A549 (cell line): ENCODE data around the gene ERO1A. TPM values are rescaled to one million over a fixed set of nuclear protein-coding genes. Genes with fewer than 3 reads are reported as not detected.

Experiments used
- ATAC-seq, 2 experiments: fragments of 200-7000 bp in 1 of 2; fragments of >200 bp in 1 of 2; cut with Nextera tagmentation in 1 of 2; cut with Tn5 transposase in 1 of 2; 3 replicates each; pipeline versions ENCODE4 v1.8.0 to v1.9.1; 2018 to 2020; ENCODE audit warnings: mild to moderate bottlenecking in 1 of 2, moderate library complexity in 1 of 2
- CTCF ChIA-PET: fragments of 300-600 bp; sonication (Branson Sonifier 250); formaldehyde crosslinking; extraction: SDS; loops from one replicate; lab custom pipeline; 2021; ENCODE audit warnings: antibody characterized with exemption, inconsistent platforms; lab: Yijun Ruan, JAX
- POLR2A ChIA-PET: fragments of 350-600 bp; formaldehyde crosslinking; extraction: SDS; loops from one replicate; lab custom pipeline; 2021; ENCODE audit warnings: antibody characterized with exemption, inconsistent platforms; lab: Yijun Ruan, JAX
- DNase-seq, 2 experiments: peaks; one replicate each; pipeline versions ENCODE4 v3.0.0 to v3.0.0-alpha.2; 2011 to 2016; ENCODE audit warnings: low read depth in 1 of 2, low spot score in 1 of 2
- FAIRE-seq: peaks from 2 replicates; lab custom pipeline; 2011; peaks lifted over from hg19 to GRCh38; lab: Jason Lieb, UNC
- H3K27ac ChIP-seq, 2 experiments: fragments of >200 bp; sonication (Bioruptor Twin); formaldehyde crosslinking; 3 replicates each; pipeline ENCODE4 v1.5.1; 2016 to 2017
- H3K4me1 ChIP-seq: fragments of >200 bp; sonication (Bioruptor Twin); formaldehyde crosslinking; 3 replicates; pipeline ENCODE4 v1.6.1; 2016
- H3K4me2 ChIP-seq: fragments of >200 bp; sonication (Bioruptor Twin); formaldehyde crosslinking; 3 replicates; pipeline ENCODE4 v1.6.1; 2016
- H3K4me3 ChIP-seq: fragments of >200 bp; sonication (Bioruptor Twin); formaldehyde crosslinking; 3 replicates; pipeline ENCODE4 v1.5.1; 2016
- H3K9me3 ChIP-seq: fragments of >200 bp; sonication (Bioruptor Twin); formaldehyde crosslinking; 3 replicates; pipeline ENCODE4 v1.6.1; 2016
- BCL3 ChIP-seq: fragments of >200 bp; sonication (Bioruptor Twin); formaldehyde crosslinking; IDR thresholded peaks from 3 replicates; pipeline ENCODE4 v1.6.1; 2016
- CBX2 ChIP-seq: fragments of 200-600 bp; sonication (generic); IDR thresholded peaks from 2 replicates; pipeline ENCODE4 v1.6.1; 2016; ENCODE audit warnings: low read depth, mild to moderate bottlenecking, borderline replicate concordance
- CBX8 ChIP-seq: fragments of 200-600 bp; sonication (generic); IDR thresholded peaks from 2 replicates; pipeline ENCODE4 v1.6.1; 2016
- CHD4 ChIP-seq: fragments of 200-600 bp; sonication (generic); IDR thresholded peaks from 2 replicates; pipeline ENCODE4 v1.6.1; 2016; ENCODE audit warnings: antibody characterized with exemption, mild to moderate bottlenecking, borderline replicate concordance
- E2F6 ChIP-seq: IDR thresholded peaks from 2 replicates; pipeline ENCODE4 v1.6.1; 2012; ENCODE audit warnings: low read depth, borderline replicate concordance
- EP300 ChIP-seq, 2 experiments: fragments of >200 bp; sonication (Bioruptor Twin); formaldehyde crosslinking; IDR thresholded peaks; 2 replicates in 1 of 2; 3 replicates in 1 of 2; pipeline ENCODE4 v1.6.1; 2016 to 2017
- FOSB ChIP-seq: fragments of 250-450 bp; sonication (Bioruptor Pico); IDR thresholded peaks from 2 replicates; pipeline ENCODE4 v1.5.0; 2020; ENCODE audit warnings: mild to moderate bottlenecking, moderate library complexity
- HEYL ChIP-seq: fragments of 250-450 bp; sonication (Bioruptor Pico); IDR thresholded peaks from 2 replicates; pipeline ENCODE4 v1.8.0; 2021; ENCODE audit warnings: mild to moderate bottlenecking, moderate library complexity
- HOXB5 ChIP-seq: fragments of 250-450 bp; sonication (Bioruptor Pico); IDR thresholded peaks from 2 replicates; pipeline ENCODE4 v1.5.0; 2020; ENCODE audit warnings: mild to moderate bottlenecking, moderate library complexity
- KDM1A ChIP-seq: fragments of 200-600 bp; sonication (generic); IDR thresholded peaks from 2 replicates; pipeline ENCODE4 v1.6.1; 2016; ENCODE audit warnings: low read depth, mild to moderate bottlenecking
- KDM5A ChIP-seq: fragments of 200-600 bp; sonication (generic); IDR thresholded peaks from 2 replicates; pipeline ENCODE4 v1.6.1; 2016; ENCODE audit warnings: antibody characterized with exemption, mild to moderate bottlenecking
- MAFK ChIP-seq: fragments of 450-650 bp; IDR thresholded peaks from 2 replicates; pipeline ENCODE4 v1.6.1; 2014; ENCODE audit not compliant: partially characterized antibody
- MAX ChIP-seq: IDR thresholded peaks from 2 replicates; pipeline ENCODE4 v1.6.1; 2012
- MAZ ChIP-seq: fragments of 150-350 bp; IDR thresholded peaks from 2 replicates; pipeline ENCODE4 v1.6.1; 2014; ENCODE audit warnings: antibody characterized with exemption, low read depth, low read length, borderline replicate concordance
- NFE2L2 ChIP-seq: fragments of 150-350 bp; conservative IDR thresholded peaks from 2 replicates; pipeline ENCODE4 v1.6.1; 2014; ENCODE audit warnings: low read length
- NPAS2 ChIP-seq: fragments of 250-450 bp; sonication (Bioruptor Pico); IDR thresholded peaks from 2 replicates; pipeline ENCODE4 v1.8.0; 2022; ENCODE audit warnings: mild to moderate bottlenecking, moderate library complexity, borderline replicate concordance
- PBX3 ChIP-seq: IDR thresholded peaks from 2 replicates; pipeline ENCODE4 v1.6.1; 2012
- PHF8 ChIP-seq: fragments of 200-600 bp; sonication (generic); IDR thresholded peaks from 2 replicates; pipeline ENCODE4 v1.6.1; 2016; ENCODE audit warnings: low read depth, mild to moderate bottlenecking, antibody characterized with exemption, moderate library complexity, borderline replicate concordance
- POLR2A ChIP-seq: IDR thresholded peaks from 2 replicates; pipeline ENCODE4 v1.6.1; 2012; ENCODE audit warnings: mild to moderate bottlenecking, low read length
- RFX5 ChIP-seq: fragments of 450-650 bp; IDR thresholded peaks from 2 replicates; pipeline ENCODE4 v1.7.1; 2014; ENCODE audit warnings: antibody characterized with exemption, mild to moderate bottlenecking, moderate library complexity
- ZC3H11A ChIP-seq: fragments of 450-650 bp; IDR thresholded peaks from 2 replicates; pipeline ENCODE4 v1.6.1; 2014; ENCODE audit warnings: antibody characterized with exemption, mild to moderate bottlenecking
- ZFP36 ChIP-seq: fragments of 450-650 bp; IDR thresholded peaks from 2 replicates; pipeline ENCODE4 v1.6.1; 2014; ENCODE audit warnings: borderline replicate concordance; ENCODE audit not compliant: partially characterized antibody
- ZSCAN20 ChIP-seq: fragments of 250-450 bp; sonication (Bioruptor Pico); IDR thresholded peaks from 2 replicates; pipeline ENCODE4 v1.8.0; 2022; ENCODE audit warnings: mild to moderate bottlenecking, moderate library complexity
- WGBS: methylation state at CpG from one replicate; pipeline ENCODE4 v1.1.6; 2017; ENCODE audit errors: missing lambda C conversion rate; 5-methylcytosine and 5-hydroxymethylcytosine counted together
- polyA plus RNA-seq, 4 experiments: library from polyadenylated mRNA; depleted of rRNA in 3 of 4; stranded (reverse); fragments of >200 nt; fragmentation: RNase III in 1 of 4; extraction: RNeasy Plus Mini Kit Qiagen cat#74134 plus additional on column Dnase treatment in 1 of 4; gene quantifications; 2 replicates in 3 of 4; 3 replicates in 1 of 4; pipeline ENCODE4 v1.2.3, GENCODE V29; 2011 to 2017
- TF ChIP-seq, protein P1 (sequence below): fragments of >200 bp; sonication (Bioruptor Twin); formaldehyde crosslinking; IDR thresholded peaks from 3 replicates; pipeline ENCODE4 v1.5.1; 2016

ERO1A gene
- polyA plus RNA-seq, 2 of the 4 experiments (the other 2 are of a cell fraction), result 39.2 to 69.1 TPM

GRCh38 chr14:52741865-52742264 is 46.5 kb upstream of the ERO1A start:
- CTCF ChIA-PET, result interaction anchor here (1.2 to 1.5 kb wide), 2 partner anchors 34 to 146 kb away, joined by 4 to 5 read pairs; no protein-coding TSS in a partner anchor
- POLR2A ChIA-PET, result no interaction called here
- H3K4me3 ChIP-seq, result no peak overlapping the region
- DNase-seq, result no peak
- no peak for ATAC-seq
- no peak overlapping the region for H3K4me2 ChIP-seq
- TF ChIP-seq CHD4 (no peak), ZFP36 (no peak), E2F6 (no peak), PBX3 (no peak), CBX8 (no peak), POLR2A (no peak), PHF8 (no peak), ZSCAN20 (CRISPR knock-in tag) (no peak), ZC3H11A (no peak), KDM1A (no peak), NFE2L2 (no peak), CBX2 (no peak), EP300 (IDR thresholded peaks at IDR 0.05) (no peak), RFX5 (no peak), HEYL (CRISPR knock-in tag) (no peak), MAX (no peak), NPAS2 (CRISPR knock-in tag) (no peak), MAZ (no peak)
- H3K27ac ChIP-seq, result no peak overlapping the region
- no peak for FAIRE-seq
- no peaks in the 10 kb centered on the region for H3K4me1 ChIP-seq
- no peaks in the 10 kb centered on the region for H3K9me3 ChIP-seq

- ChIA-PET CTCF (no interaction called here), POLR2A (no interaction called here)
- Histone ChIP-seq H3K4me3 (no peak overlapping the region), H3K4me1 (no peaks in the 10 kb centered on the region), H3K27ac (no peak overlapping the region), H3K9me3 (no peaks in the 10 kb centered on the region)
- no peak for DNase-seq
- no peak for ATAC-seq
- peak; percentile 82 for FAIRE-seq
- WGBS, result 93% methylated on average over 1 of the region's 1 CpG
- TF ChIP-seq, protein P1, sequence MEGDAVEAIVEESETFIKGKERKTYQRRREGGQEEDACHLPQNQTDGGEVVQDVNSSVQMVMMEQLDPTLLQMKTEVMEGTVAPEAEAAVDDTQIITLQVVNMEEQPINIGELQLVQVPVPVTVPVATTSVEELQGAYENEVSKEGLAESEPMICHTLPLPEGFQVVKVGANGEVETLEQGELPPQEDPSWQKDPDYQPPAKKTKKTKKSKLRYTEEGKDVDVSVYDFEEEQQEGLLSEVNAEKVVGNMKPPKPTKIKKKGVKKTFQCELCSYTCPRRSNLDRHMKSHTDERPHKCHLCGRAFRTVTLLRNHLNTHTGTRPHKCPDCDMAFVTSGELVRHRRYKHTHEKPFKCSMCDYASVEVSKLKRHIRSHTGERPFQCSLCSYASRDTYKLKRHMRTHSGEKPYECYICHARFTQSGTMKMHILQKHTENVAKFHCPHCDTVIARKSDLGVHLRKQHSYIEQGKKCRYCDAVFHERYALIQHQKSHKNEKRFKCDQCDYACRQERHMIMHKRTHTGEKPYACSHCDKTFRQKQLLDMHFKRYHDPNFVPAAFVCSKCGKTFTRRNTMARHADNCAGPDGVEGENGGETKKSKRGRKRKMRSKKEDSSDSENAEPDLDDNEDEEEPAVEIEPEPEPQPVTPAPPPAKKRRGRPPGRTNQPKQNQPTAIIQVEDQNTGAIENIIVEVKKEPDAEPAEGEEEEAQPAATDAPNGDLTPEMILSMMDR, result no peak
- no peak for TF ChIP-seq HEYL (CRISPR knock-in tag)
- TF ChIP-seq, all 56 proteins: peak for 0
- H3K4me2 ChIP-seq, result no peak overlapping the region
Observed at GRCh38 chr14:52740751-52741150, 45.4 kb upstream of the ERO1A start.

- DNase-seq (no peak), FAIRE-seq (no peak), ATAC-seq (no peak)
- ChIA-PET POLR2A (no interaction called here), CTCF (no interaction called here)
- Histone ChIP-seq H3K4me3 (no peak overlapping the region), H3K9me3 (no peaks in the 10 kb centered on the region), H3K4me1 (no peaks in the 10 kb centered on the region), H3K4me2 (no peak overlapping the region), H3K27ac (no peak overlapping the region)
- TF ChIP-seq CBX8 (no peak), PBX3 (no peak), ZSCAN20 (CRISPR knock-in tag) (no peak), HOXB5 (no peak), MAZ (no peak), KDM5A (no peak), NFE2L2 (no peak), CHD4 (no peak), BCL3 (no peak), HEYL (CRISPR knock-in tag) (no peak), MAX (no peak), MAFK (no peak), FOSB (CRISPR knock-in tag) (no peak), ZFP36 (no peak)
Observed at GRCh38 chr14:52738409-52738808, 43.1 kb upstream of the ERO1A start.
